PC-9 (cell line): ENCODE results near the gene UBL4B. TPM values are rescaled to one million over a fixed set of nuclear protein-coding genes. Genes with fewer than 3 reads are reported as not detected.

Experiments used
- BruUV-seq: library from RNA; stranded (reverse); fragments of 400-500 nt; replicated peaks from 2 replicates; lab custom pipeline; 2021; lab: Mats Ljungman, UMichigan
- CTCF ChIA-PET: fragments of 300-600 bp; sonication (Branson Sonifier 250); formaldehyde crosslinking; loops from one replicate; lab custom pipeline; 2022; ENCODE audit warnings: antibody characterized with exemption; lab: Charles Lee
- POLR2A ChIA-PET: fragments of 300-600 bp; sonication (Branson Sonifier 250); formaldehyde crosslinking; loops from one replicate; lab custom pipeline; 2022; ENCODE audit warnings: antibody characterized with exemption; ENCODE audit not compliant: unreplicated experiment; lab: Charles Lee
- DNase-seq, 2 experiments: peaks; one replicate each; pipeline versions ENCODE4 v3.0.0 to v3.0.0-alpha.2; 2015 to 2022; ENCODE audit warnings: mixed read lengths in 1 of 2
- H2AFZ ChIP-seq: fragments of 200-600 bp; sonication (generic); 2 replicates; pipeline ENCODE4 v1.8.1; 2017; ENCODE audit warnings: antibody characterized with exemption
- H3F3A ChIP-seq: fragments of 200-600 bp; sonication (generic); 2 replicates; pipeline ENCODE4 v1.8.1; 2017; ENCODE audit warnings: antibody characterized with exemption, mild to moderate bottlenecking, low read depth; ENCODE audit not compliant: insufficient read depth
- H3K27ac ChIP-seq: fragments of 200-600 bp; sonication (generic); 2 replicates; pipeline ENCODE4 v1.6.1; 2016; ENCODE audit warnings: mixed run types
- H3K27me3 ChIP-seq: fragments of 200-600 bp; sonication (generic); 2 replicates; pipeline ENCODE4 v1.6.1; 2016; ENCODE audit warnings: low read depth, mixed run types; ENCODE audit not compliant: insufficient read depth
- H3K36me3 ChIP-seq: fragments of 200-600 bp; sonication (generic); 2 replicates; pipeline ENCODE4 v1.6.1; 2016; ENCODE audit warnings: low read depth, mixed run types
- H3K4me1 ChIP-seq: fragments of 200-600 bp; sonication (generic); replicated peaks from 2 replicates; pipeline ENCODE4 v1.6.1; 2016; ENCODE audit warnings: mixed run types; ENCODE audit not compliant: insufficient read depth
- H3K4me2 ChIP-seq: fragments of 200-600 bp; sonication (generic); 2 replicates; pipeline ENCODE4 v1.6.1; 2017; ENCODE audit warnings: mixed run types
- H3K4me3 ChIP-seq: fragments of 200-600 bp; sonication (generic); 2 replicates; pipeline ENCODE4 v1.6.1; 2016; ENCODE audit warnings: mixed run types
- H3K79me2 ChIP-seq: fragments of 200-600 bp; sonication (generic); 2 replicates; pipeline ENCODE4 v1.6.1; 2017; ENCODE audit warnings: low read depth, mixed run types
- H3K9me2 ChIP-seq: fragments of 200-600 bp; sonication (generic); 2 replicates; pipeline ENCODE4 v1.8.1; 2017; ENCODE audit warnings: mild to moderate bottlenecking; ENCODE audit not compliant: insufficient read depth
- H3K9me3 ChIP-seq: fragments of 200-600 bp; sonication (generic); 2 replicates; pipeline ENCODE4 v1.8.1; 2016; ENCODE audit warnings: low read depth; ENCODE audit not compliant: insufficient read depth
- H4K20me1 ChIP-seq: fragments of 200-600 bp; sonication (generic); 2 replicates; pipeline ENCODE4 v1.8.1; 2017; ENCODE audit not compliant: insufficient read depth
- EZH2 ChIP-seq: fragments of 200-600 bp; sonication (generic); IDR thresholded peaks from 2 replicates; pipeline ENCODE4 v1.8.0; 2017; ENCODE audit warnings: antibody characterized with exemption, low read depth
- intact Hi-C: fragments of 100-400 bp; cut with micrococcal nuclease; formaldehyde crosslinking; loops from one replicate; pipeline ENCODE4 v1.10.0; 2022; ENCODE audit not compliant: unreplicated experiment
- total RNA-seq: library from RNA; stranded (reverse); gene quantifications from 2 replicates; pipeline ENCODE4 v1.2.3, GENCODE V29; 2021
- TF ChIP-seq, protein P1 (sequence below): fragments of 200-600 bp; sonication (generic); conservative IDR thresholded peaks from 2 replicates; pipeline ENCODE4 v1.6.1; 2017; ENCODE audit warnings: mixed run types, antibody characterized with exemption, mild to moderate bottlenecking, moderate library complexity

UBL4B gene
- total RNA-seq, 1 experiment from 2014 or later, result 0.24 TPM

DNA sequence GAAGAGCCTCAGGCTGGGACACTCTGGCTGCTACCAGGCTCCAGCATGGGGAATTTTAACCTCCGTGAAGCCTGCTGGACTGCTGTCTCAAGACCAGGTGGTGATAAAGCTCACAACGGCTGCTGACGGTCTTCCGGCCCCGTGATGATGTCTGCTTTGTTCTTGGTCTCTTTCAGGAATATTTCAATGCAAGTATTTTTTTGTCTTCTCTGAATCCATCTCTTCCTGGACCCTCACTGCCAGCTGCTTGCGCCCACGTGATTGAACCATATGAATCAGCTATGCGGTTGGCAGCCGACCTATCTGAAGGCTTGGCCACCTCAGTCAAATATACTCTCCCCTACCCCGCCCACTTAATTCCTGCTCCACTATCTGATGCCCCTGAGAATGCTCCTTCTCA, 23.4 kb downstream of the UBL4B start:
- no TSS peak for BruUV-seq
- H3K4me3 ChIP-seq, result no peak overlapping the region
- DNase-seq, result no peak
- TF ChIP-seq EZH2, result no peak
- TF ChIP-seq, protein P1, sequence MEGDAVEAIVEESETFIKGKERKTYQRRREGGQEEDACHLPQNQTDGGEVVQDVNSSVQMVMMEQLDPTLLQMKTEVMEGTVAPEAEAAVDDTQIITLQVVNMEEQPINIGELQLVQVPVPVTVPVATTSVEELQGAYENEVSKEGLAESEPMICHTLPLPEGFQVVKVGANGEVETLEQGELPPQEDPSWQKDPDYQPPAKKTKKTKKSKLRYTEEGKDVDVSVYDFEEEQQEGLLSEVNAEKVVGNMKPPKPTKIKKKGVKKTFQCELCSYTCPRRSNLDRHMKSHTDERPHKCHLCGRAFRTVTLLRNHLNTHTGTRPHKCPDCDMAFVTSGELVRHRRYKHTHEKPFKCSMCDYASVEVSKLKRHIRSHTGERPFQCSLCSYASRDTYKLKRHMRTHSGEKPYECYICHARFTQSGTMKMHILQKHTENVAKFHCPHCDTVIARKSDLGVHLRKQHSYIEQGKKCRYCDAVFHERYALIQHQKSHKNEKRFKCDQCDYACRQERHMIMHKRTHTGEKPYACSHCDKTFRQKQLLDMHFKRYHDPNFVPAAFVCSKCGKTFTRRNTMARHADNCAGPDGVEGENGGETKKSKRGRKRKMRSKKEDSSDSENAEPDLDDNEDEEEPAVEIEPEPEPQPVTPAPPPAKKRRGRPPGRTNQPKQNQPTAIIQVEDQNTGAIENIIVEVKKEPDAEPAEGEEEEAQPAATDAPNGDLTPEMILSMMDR, result no peak
- no peaks in the 10 kb centered on the region for H3K9me3 ChIP-seq
- intact Hi-C loops, result no loop called here
- no peaks in the 10 kb centered on the region for H3K9me2 ChIP-seq
- no peaks in the 10 kb centered on the region for H3K79me2 ChIP-seq
- no peaks in the 10 kb centered on the region for H3K36me3 ChIP-seq
- ChIA-PET POLR2A (no interaction called here), CTCF (interaction anchor here (0.6 kb wide), 1 partner anchor 273 kb away, joined by 3 read pairs; no protein-coding TSS in a partner anchor)
- no peaks in the 10 kb centered on the region; the same call in 1 of the 2 replicates for H3K27me3 ChIP-seq
- H3K4me2 ChIP-seq, result no peak overlapping the region
- peaks cover 42% of the 10 kb centered on the region for H3K4me1 ChIP-seq
- H2AFZ ChIP-seq, result no peak overlapping the region
- H3F3A ChIP-seq, result 0 out of 2 replicates have a peak, but pooled peaks cover 4% of the 10 kb centered on the region
- H3K27ac ChIP-seq, result no peak overlapping the region
- H4K20me1 ChIP-seq, result no peaks in the 10 kb centered on the region

DNA sequence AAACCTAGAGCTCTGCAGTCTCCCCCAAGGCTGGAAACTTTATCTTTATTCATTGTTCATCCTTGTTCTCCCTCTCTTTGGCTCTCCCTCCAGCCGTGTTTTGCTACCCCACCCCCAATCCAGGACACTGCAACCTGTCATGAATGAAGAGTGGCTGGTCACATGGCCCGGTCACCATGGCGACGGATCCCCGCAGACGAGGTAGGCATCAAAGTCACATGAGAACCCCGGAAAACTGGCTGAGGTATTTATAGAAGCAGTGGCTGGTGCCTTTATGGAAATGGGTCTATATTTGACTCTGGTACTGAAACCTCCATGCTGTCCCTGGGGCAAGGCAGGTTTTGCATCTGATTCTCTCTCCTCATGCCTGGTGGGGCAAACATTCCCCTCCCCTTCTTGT, 24.7 kb downstream of the UBL4B start:
- Histone ChIP-seq H3K9me3 (no peaks in the 10 kb centered on the region), H3K36me3 (no peaks in the 10 kb centered on the region), H3K4me2 (peak overlapping the region; percentile 12; the same call in 1 of the 2 replicates), H3K27me3 (no peaks in the 10 kb centered on the region; the same call in 1 of the 2 replicates), H3K9me2 (no peaks in the 10 kb centered on the region), H4K20me1 (no peaks in the 10 kb centered on the region), H3K4me3 (no peak overlapping the region), H3K27ac (no peak overlapping the region), H3K79me2 (no peaks in the 10 kb centered on the region), H3K4me1 (peaks cover 29% of the 10 kb centered on the region), H2AFZ (no peak overlapping the region), H3F3A (0 out of 2 replicates have a peak, but pooled peaks cover 2% of the 10 kb centered on the region)
- CTCF ChIA-PET, result no interaction called here
- BruUV-seq, result no TSS peak
- no peak for DNase-seq
- intact Hi-C loops, result no loop called here
- no peak for TF ChIP-seq EZH2
- TF ChIP-seq, protein P1, result no peak
- POLR2A ChIA-PET, result no interaction called here

DNA sequence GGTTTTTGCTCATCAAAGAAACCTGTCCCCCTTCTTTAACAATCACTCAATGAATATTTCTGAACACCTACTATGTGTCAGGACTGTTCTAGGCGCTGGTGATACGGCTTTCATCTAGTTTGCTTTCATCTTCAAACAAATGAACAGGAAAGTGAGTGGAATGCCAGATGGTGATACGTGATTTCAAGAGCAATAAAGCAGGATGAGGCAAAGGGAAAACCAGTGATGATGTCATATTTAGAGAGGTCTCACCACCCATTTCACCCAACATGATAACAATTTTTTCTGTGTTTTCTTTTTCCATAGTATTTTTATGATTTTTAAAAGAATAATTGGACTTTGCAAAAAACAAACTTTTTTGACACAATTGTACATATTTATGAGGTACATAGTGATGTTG, 26.7 kb downstream of the UBL4B start:
- Histone ChIP-seq H3K9me2 (no peaks in the 10 kb centered on the region), H3K4me2 (no peak overlapping the region), H3K9me3 (no peaks in the 10 kb centered on the region), H3F3A (no peaks in the 10 kb centered on the region), H3K27me3 (peaks cover 4% of the 10 kb centered on the region; the same call in 1 of the 2 replicates), H3K27ac (no peak overlapping the region), H3K79me2 (no peaks in the 10 kb centered on the region), H3K4me1 (peaks cover 18% of the 10 kb centered on the region), H3K4me3 (no peak overlapping the region), H4K20me1 (no peaks in the 10 kb centered on the region), H3K36me3 (no peaks in the 10 kb centered on the region), H2AFZ (no peak overlapping the region)
- no peak for TF ChIP-seq EZH2
- TF ChIP-seq, protein P1, result no peak
- BruUV-seq, result no TSS peak
- DNase-seq, result no peak
- intact Hi-C loops, result no loop called here
- ChIA-PET POLR2A (no interaction called here), CTCF (no interaction called here)
